A673 (cell line): ENCODE data around the gene PTGES3. TPM values are rescaled to one million over a fixed set of nuclear protein-coding genes. Genes with fewer than 3 reads are reported as not detected.
"Not testable (repeated sequence)": the region's sequence is repeated elsewhere in the genome, so short reads cannot be mapped to it uniquely, and the experiment has no call there.

Experiments
- BruUV-seq: library from RNA; stranded (reverse); fragments of 400-500 nt; replicated peaks from 2 replicates; lab custom pipeline; 2021; lab: Mats Ljungman, UMichigan
- CTCF ChIA-PET: fragments of 300-600 bp; sonication (Branson Sonifier 250); formaldehyde crosslinking; loops from one replicate; lab custom pipeline; 2022; ENCODE audit warnings: antibody characterized with exemption; lab: Charles Lee
- POLR2A ChIA-PET: fragments of 300-600 bp; sonication (Branson Sonifier 250); formaldehyde crosslinking; loops from one replicate; lab custom pipeline; 2022; ENCODE audit warnings: antibody characterized with exemption; ENCODE audit not compliant: low non-redundant PET; lab: Charles Lee
- DNase-seq: peaks from one replicate; pipeline ENCODE4 v3.0.0-alpha.2; 2015; ENCODE audit warnings: low spot score
- H3K27ac ChIP-seq: fragments of 200-600 bp; sonication (generic); 2 replicates; pipeline ENCODE4 v1.5.1; 2016; ENCODE audit warnings: mixed run types, low read depth, mild to moderate bottlenecking, mixed read lengths, antibody characterized with exemption, low read length; ENCODE audit not compliant: poor library complexity, severe bottlenecking
- H3K27me3 ChIP-seq: fragments of 200-600 bp; sonication (generic); replicated peaks from 2 replicates; pipeline ENCODE4 v1.6.1; 2017; ENCODE audit warnings: mixed run types, low read depth, mild to moderate bottlenecking, mixed read lengths, antibody characterized with exemption, low read length; ENCODE audit not compliant: insufficient read depth, poor library complexity
- H3K36me3 ChIP-seq: fragments of 200-600 bp; sonication (generic); 2 replicates; pipeline ENCODE4 v1.6.1; 2016; ENCODE audit warnings: mixed run types, mild to moderate bottlenecking, mixed read lengths, antibody characterized with exemption, low read length; ENCODE audit not compliant: insufficient read depth, poor library complexity, severe bottlenecking
- H3K4me1 ChIP-seq: fragments of 200-600 bp; sonication (generic); 2 replicates; pipeline ENCODE4 v1.6.1; 2017; ENCODE audit warnings: mixed run types, mild to moderate bottlenecking, mixed read lengths, antibody characterized with exemption, low read length; ENCODE audit not compliant: insufficient read depth, poor library complexity, severe bottlenecking
- H3K4me3 ChIP-seq: fragments of 200-600 bp; sonication (generic); 2 replicates; pipeline ENCODE4 v1.5.1; 2016; ENCODE audit warnings: low read depth, mixed run types, mild to moderate bottlenecking, mixed read lengths, low read length; ENCODE audit not compliant: poor library complexity, severe bottlenecking
- H3K9me3 ChIP-seq: fragments of 200-600 bp; sonication (generic); 2 replicates; pipeline ENCODE4 v1.6.1; 2016; ENCODE audit warnings: mixed run types, low read depth, mild to moderate bottlenecking, mixed read lengths, antibody characterized with exemption, low read length; ENCODE audit not compliant: poor library complexity, severe bottlenecking
- EZH2 ChIP-seq: fragments of 200-600 bp; sonication (generic); IDR thresholded peaks from 2 replicates; pipeline ENCODE4 v1.6.1; 2017; ENCODE audit warnings: borderline replicate concordance, low read depth, mild to moderate bottlenecking, mixed read lengths, antibody characterized with exemption, low read length; ENCODE audit not compliant: poor library complexity, severe bottlenecking
- intact Hi-C: fragments of 100-400 bp; cut with micrococcal nuclease; formaldehyde crosslinking; loops from one replicate; pipeline ENCODE4 v1.10.0; 2022; ENCODE audit not compliant: unreplicated experiment
- total RNA-seq: library from RNA; stranded (reverse); gene quantifications from 2 replicates; pipeline ENCODE4 v1.2.3, GENCODE V29; 2021
- TF ChIP-seq, protein P1 (sequence below): fragments of 300-800, 200-600 bp; sonication (generic); conservative IDR thresholded peaks from 2 replicates; pipeline ENCODE4 v1.5.1; 2017; ENCODE audit warnings: low read depth, mild to moderate bottlenecking, antibody characterized with exemption, low read length, moderate library complexity, mixed read lengths

The PTGES3 gene
- total RNA-seq, 1 experiment from 2014 or later, result 450 TPM

DNA sequence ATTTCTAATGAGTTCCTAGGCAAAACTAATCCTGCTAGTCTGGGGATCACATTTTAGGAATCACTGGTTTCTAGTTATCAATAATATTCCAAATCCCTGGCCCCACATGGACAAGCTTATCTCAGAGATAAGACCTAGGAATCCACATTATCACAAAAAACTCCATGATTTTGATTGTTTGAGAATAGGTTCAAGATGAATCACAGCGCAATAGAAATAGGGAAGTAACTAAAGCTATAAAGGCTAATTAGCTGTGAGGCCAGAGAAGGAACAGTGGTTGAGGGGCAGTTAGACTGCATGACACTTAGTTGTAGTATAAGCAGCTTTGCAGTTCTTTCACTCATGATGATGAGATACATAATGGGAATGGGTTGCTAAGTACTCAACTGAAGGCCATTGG, 29.2 kb downstream of the PTGES3 start:
- Histone ChIP-seq H3K4me3 (no peak overlapping the region), H3K4me1 (no peaks in the 10 kb centered on the region), H3K36me3 (peaks cover 13% of the 10 kb centered on the region), H3K9me3 (peaks cover 4% of the 10 kb centered on the region), H3K27ac (no peak overlapping the region), H3K27me3 (no peaks in the 10 kb centered on the region)
- TF ChIP-seq EZH2, result no peak
- TF ChIP-seq, protein P1, sequence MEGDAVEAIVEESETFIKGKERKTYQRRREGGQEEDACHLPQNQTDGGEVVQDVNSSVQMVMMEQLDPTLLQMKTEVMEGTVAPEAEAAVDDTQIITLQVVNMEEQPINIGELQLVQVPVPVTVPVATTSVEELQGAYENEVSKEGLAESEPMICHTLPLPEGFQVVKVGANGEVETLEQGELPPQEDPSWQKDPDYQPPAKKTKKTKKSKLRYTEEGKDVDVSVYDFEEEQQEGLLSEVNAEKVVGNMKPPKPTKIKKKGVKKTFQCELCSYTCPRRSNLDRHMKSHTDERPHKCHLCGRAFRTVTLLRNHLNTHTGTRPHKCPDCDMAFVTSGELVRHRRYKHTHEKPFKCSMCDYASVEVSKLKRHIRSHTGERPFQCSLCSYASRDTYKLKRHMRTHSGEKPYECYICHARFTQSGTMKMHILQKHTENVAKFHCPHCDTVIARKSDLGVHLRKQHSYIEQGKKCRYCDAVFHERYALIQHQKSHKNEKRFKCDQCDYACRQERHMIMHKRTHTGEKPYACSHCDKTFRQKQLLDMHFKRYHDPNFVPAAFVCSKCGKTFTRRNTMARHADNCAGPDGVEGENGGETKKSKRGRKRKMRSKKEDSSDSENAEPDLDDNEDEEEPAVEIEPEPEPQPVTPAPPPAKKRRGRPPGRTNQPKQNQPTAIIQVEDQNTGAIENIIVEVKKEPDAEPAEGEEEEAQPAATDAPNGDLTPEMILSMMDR, result no peak
- intact Hi-C loops, result no loop called here
- ChIA-PET CTCF (no interaction called here), POLR2A (no interaction called here)
- no peak for DNase-seq
- no TSS peak for BruUV-seq

DNA sequence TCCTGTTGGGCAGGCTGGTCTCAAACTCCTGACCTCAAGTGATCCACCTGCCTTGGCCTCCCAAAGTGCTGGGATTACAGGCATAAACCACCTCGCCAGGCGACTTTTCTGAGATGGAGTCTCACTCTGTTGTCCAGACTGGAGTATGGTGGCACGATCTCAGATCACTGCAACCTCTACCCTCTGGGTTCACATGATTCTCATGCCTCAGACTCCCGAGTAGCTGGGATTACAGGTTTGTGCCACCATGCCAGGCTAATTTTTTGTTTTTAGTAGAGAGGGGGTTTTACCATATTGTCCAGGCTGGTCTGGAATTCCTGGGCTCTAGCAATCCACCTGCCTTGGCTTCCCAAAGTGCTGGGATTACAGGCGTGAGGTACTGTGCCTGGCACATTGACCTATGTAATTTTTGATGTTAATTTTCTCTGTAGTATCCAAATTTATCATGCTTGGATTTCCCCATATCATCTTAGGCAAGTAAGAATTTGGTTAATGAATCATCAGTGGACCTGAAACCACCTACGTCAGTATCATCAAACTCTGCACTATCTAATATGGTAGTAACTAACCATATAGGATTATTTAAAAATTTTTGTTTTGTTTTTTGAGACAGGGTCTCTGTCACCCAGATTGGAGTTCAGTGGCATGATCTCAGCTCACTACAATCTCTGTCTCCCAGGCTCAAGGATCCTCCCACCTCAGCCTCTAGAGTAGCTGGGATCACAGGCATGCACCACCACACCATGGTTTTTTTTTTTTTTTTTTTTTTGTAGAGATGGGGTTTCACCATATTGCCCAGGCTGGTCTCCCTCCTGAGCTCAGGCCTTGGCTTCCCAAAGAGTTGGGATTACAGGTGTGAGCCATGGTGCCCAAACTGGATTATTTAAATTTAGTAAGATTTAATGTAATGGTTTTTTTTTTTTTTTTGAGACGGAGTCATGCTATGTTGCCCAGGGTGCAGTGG, 30.4 kb downstream of the PTGES3 start:
- Histone ChIP-seq H3K4me3 (no peak overlapping the region), H3K27me3 (no peaks in the 10 kb centered on the region), H3K27ac (no peak overlapping the region), H3K4me1 (no peaks in the 10 kb centered on the region), H3K9me3 (peaks cover 5% of the 10 kb centered on the region), H3K36me3 (peaks cover 1% of the 10 kb centered on the region)
- DNase-seq, result no peak
- intact Hi-C loops, result no loop called here
- POLR2A ChIA-PET, result interaction anchor here (0.7 kb wide), 1 partner anchor 68 kb away, joined by 13 read pairs; the partner anchor contains the start of gene NACA
- no TSS peak for BruUV-seq
- CTCF ChIA-PET, result no interaction called here
- TF ChIP-seq, protein P1, result no peak
- TF ChIP-seq EZH2, result no peak

DNA sequence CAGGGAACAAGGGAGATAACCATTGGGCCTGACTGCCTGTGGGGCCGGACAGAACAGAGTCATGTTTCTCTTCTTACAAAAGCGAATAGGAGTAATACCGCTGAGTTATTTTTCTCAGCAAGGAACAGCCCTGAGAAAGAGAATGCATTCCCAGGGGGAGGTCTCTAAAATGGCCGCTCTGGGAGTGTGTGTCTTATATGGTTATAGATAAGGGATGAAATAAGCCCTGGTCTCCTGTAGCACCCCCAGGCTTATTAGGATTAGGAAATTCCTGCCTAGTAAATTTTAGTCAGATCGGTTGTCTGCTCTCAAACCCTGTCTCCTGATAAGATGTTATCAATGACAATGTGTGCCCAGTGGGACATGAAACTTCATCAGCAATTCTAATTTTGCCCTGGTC, 34.3 kb downstream of the PTGES3 start:
- CTCF ChIA-PET, result interaction anchor here (0.6 kb wide), 1 partner anchor 20 kb away, joined by 9 read pairs; no protein-coding TSS in a partner anchor
- POLR2A ChIA-PET, H3K36me3 ChIP-seq, DNase-seq, H3K27ac ChIP-seq, H3K4me1 ChIP-seq, H3K9me3 ChIP-seq, H3K4me3 ChIP-seq, H3K27me3 ChIP-seq, BruUV-seq, intact Hi-C loops: not testable (repeated sequence)

DNA sequence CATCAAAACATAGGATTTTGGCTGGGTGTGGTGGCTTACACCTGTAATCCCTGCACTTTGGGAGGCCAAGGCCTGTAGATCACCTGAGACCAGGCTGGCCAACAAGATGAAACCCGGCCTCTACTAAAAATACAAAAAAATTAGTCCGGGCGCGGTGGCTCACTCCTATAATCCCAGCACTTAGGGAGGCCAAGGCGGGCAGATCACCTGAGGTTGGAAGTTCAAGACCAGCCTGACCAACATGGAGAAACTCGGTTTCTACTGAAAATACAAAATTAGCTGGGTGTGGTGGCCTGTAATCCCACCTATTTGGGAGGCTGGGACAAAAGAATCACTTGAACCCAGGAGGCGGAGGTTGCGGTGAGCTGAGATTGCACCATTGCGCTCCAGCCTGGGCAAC, 40.1 kb downstream of the PTGES3 start:
- H3K27me3 ChIP-seq, CTCF ChIA-PET, H3K27ac ChIP-seq, intact Hi-C loops, H3K4me3 ChIP-seq, DNase-seq, POLR2A ChIA-PET, H3K9me3 ChIP-seq, BruUV-seq: not testable (repeated sequence)
- peaks cover 13% of the 10 kb centered on the region for H3K4me1 ChIP-seq
- H3K36me3 ChIP-seq, result peaks cover 19% of the 10 kb centered on the region
